KOPT-K1 (cell line): Measurements from ENCODE around the gene BTG2.
A peak's percentile ranks its signal among the peaks of the same experiment; 100 is the strongest.
"Not testable (repeated sequence)": the region's sequence is repeated elsewhere in the genome, so short reads cannot be mapped to it uniquely, and the experiment has no call there.

Experiments used
- H3K27ac ChIP-seq: fragments of 200-600 bp; sonication (generic); 2 replicates; pipeline ENCODE4 v1.5.1; 2016; ENCODE audit warnings: antibody characterized with exemption, mild to moderate bottlenecking, low read depth, low read length; ENCODE audit not compliant: poor library complexity, severe bottlenecking
- H3K36me3 ChIP-seq: fragments of 200-600 bp; sonication (generic); 2 replicates; pipeline ENCODE4 v1.5.1; 2017; ENCODE audit warnings: antibody characterized with exemption, mild to moderate bottlenecking, low read length, moderate library complexity; ENCODE audit not compliant: insufficient read depth
- H3K9me3 ChIP-seq: fragments of 200-600 bp; sonication (generic); 2 replicates; pipeline ENCODE4 v1.5.1; 2017; ENCODE audit warnings: antibody characterized with exemption, low read length, mild to moderate bottlenecking; ENCODE audit not compliant: insufficient read depth, poor library complexity, severe bottlenecking

Gene BTG2

DNA sequence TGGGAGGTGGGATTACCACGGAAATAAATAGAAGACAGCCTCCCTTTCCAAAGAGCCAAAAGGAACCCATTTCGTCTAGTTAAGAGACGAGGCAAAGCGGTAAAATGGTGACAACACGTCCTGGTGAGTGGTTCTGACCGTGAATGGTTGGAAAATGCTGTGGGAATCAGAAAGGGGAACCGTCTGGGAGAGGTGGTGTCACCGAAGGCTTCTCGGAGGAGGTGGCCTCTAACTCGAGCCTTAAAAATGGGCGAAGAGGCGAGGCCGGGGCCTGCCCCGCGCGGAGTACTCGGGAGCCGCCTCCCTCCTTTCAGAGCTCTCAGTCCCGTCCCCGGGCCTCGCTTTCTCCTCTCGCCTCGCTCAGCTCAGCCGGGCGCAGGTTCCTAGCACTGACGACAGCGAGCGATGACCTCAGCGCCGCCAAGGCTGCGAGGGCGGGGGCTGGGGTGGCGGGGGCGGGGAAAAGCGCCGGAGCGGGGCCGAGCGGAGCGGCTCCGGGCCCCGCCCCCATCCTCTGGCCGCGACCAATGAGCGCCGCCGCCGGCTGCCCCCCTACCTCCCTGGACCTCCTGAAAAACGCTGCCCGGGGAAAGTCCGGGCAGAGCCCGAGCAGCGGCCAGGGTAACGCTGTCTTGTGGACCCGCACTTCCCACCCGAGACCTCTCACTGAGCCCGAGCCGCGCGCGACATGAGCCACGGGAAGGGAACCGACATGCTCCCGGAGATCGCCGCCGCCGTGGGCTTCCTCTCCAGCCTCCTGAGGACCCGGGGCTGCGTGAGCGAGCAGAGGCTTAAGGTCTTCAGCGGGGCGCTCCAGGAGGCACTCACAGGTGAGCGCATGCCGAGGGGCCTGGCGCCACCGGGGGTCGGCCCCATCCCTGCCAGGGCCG lies at the start of gene BTG2:
Gene BTG2 (plus strand): TSS at position 601 of the 890 bp plus-strand sequence. CDS start 88 bp downstream, at position 689.
- Histone ChIP-seq H3K27ac (peak within 1 kb of the TSS; percentile 82), H3K9me3 (no peaks in the 10 kb centered on the region), H3K36me3 (0 out of 2 replicates have a peak, but pooled peaks cover 5% of the 10 kb centered on the region)

DNA sequence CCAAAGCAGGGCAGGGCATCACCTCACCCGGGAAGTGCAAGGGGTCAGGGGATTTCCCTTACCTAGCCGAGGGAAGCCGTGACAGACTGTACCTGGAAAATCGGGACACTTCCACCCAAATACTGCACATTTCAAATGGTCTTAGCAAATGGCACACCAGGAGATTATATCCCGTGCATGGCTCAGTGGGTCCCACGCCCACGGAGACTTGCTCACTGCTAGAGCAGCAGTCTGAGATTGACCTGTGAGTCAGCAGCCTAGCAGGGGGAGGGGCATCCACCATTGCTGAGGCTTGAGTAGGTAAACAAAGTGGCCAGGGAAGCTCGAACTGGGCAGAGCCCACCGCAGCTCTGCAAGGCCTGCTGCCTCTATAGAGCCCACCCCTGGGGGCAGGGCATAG lies 48.7 kb upstream of the BTG2 start:
- not testable (repeated sequence) for H3K9me3 ChIP-seq, H3K27ac ChIP-seq, H3K36me3 ChIP-seq

GRCh38 chr1:203263496-203263895 lies 41.8 kb upstream of the BTG2 start:
- no peak overlapping the region for H3K27ac ChIP-seq
- no peaks in the 10 kb centered on the region for H3K36me3 ChIP-seq
- H3K9me3 ChIP-seq = no peaks in the 10 kb centered on the region

DNA sequence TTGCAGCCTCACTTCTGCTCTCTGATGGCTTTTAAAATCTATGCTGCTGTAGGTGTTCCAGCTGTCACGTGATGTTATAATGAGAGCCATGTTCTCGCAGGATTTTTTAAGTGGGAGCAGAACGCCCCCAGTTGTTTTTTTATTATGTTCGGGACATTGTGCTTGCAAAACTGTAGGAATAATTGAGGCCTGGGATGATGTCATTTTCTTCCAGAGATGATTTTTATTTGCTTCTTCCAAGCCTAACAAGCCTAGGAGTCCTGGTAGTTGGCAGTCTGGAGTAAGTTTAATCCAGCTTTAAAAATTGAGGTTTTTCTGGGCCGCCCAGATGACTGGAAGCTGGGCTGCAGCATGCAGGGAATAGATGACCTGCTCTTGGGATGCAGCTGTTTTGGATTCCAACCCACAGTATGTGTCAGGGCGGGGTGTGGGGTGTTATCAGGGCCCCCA lies 41.2 kb upstream of the BTG2 start:
- Histone ChIP-seq H3K27ac (no peak overlapping the region), H3K9me3 (no peaks in the 10 kb centered on the region), H3K36me3 (no peaks in the 10 kb centered on the region)

GRCh38 chr1:203265541-203265940 lies 39.8 kb upstream of the BTG2 start:
- H3K9me3 ChIP-seq = no peaks in the 10 kb centered on the region
- H3K36me3 ChIP-seq = no peaks in the 10 kb centered on the region
- no peak overlapping the region for H3K27ac ChIP-seq

- not testable (repeated sequence) for H3K36me3 ChIP-seq, H3K27ac ChIP-seq, H3K9me3 ChIP-seq
These were observed 39.2 kb upstream of the BTG2 start for GRCh38 chr1:203266140-203266539.

- H3K27ac ChIP-seq = peak overlapping the region; percentile 20
- H3K36me3 ChIP-seq = no peaks in the 10 kb centered on the region
- H3K9me3 ChIP-seq = no peaks in the 10 kb centered on the region
These were observed 37.9 kb upstream of the BTG2 start for GRCh38 chr1:203267347-203267846.

- no peaks in the 10 kb centered on the region for H3K9me3 ChIP-seq
- no peaks in the 10 kb centered on the region for H3K36me3 ChIP-seq
- no peak overlapping the region for H3K27ac ChIP-seq
These were observed 37.4 kb upstream of the BTG2 start for GRCh38 chr1:203267912-203268311.

GRCh38 chr1:203268901-203269653 lies 36.2 kb upstream of the BTG2 start:
- no peaks in the 10 kb centered on the region for H3K9me3 ChIP-seq
- no peaks in the 10 kb centered on the region for H3K36me3 ChIP-seq
- H3K27ac ChIP-seq = no peak overlapping the region

- H3K27ac ChIP-seq = no peak overlapping the region
- H3K36me3 ChIP-seq = no peaks in the 10 kb centered on the region
- H3K9me3 ChIP-seq = no peaks in the 10 kb centered on the region
These were observed 35.7 kb upstream of the BTG2 start for GRCh38 chr1:203269654-203270020.

- Histone ChIP-seq H3K27ac (no peak overlapping the region), H3K9me3 (no peaks in the 10 kb centered on the region), H3K36me3 (no peaks in the 10 kb centered on the region)
These were observed 34.9 kb upstream of the BTG2 start for GRCh38 chr1:203270448-203270847.

- Histone ChIP-seq H3K9me3 (no peaks in the 10 kb centered on the region), H3K36me3 (no peaks in the 10 kb centered on the region), H3K27ac (no peak overlapping the region)
These were observed 34.1 kb upstream of the BTG2 start for GRCh38 chr1:203271018-203271743.

- Histone ChIP-seq H3K27ac (no peak overlapping the region), H3K9me3 (no peaks in the 10 kb centered on the region), H3K36me3 (no peaks in the 10 kb centered on the region)
These were observed 33.2 kb upstream of the BTG2 start for GRCh38 chr1:203271962-203272632.

DNA sequence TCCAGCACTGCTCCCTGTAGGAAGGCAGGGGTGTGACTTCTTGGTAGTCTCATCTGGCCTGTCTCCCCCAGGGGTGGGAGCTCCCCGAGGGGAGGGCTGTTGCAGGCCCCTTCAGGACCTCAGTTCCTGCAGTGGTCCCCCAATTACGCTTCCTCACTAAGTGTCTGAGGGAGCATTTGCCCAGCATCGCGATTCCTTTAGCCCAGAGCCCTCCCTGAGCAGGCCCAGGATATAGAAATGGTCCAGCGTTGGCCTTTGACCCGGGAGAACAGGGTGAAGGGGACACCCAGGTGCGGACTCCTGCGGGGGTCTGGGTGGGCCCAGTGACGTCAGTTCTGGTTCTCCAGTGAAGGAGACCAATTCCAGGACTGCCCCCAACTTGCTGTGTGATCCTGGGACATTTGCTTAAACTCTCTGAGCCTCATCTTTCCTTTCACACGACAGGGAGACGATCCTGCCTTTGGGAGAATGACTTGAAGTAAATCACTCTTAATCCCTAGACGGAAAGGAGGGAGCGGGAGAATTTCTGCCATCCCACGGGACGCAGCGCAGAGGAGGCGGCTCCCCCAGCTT lies 32.6 kb upstream of the BTG2 start:
- no peak overlapping the region for H3K27ac ChIP-seq
- H3K36me3 ChIP-seq = no peaks in the 10 kb centered on the region

More for the DNA sequence above, 32.6 kb upstream of the BTG2 start:
- H3K9me3 ChIP-seq = no peaks in the 10 kb centered on the region
